Stomach (tissue), 9 donors: ENCODE results near the gene PNPLA8. TPM values are rescaled to one million over a fixed set of nuclear protein-coding genes. Genes with fewer than 3 reads are reported as not detected.
"Not testable (repeated sequence)": the region's sequence is repeated elsewhere in the genome, so short reads cannot be mapped to it uniquely, and the experiment has no call there.

ENCODE experiments used
- DNase-seq, 2 donors: peaks; one replicate each; pipeline versions ENCODE4 v3.0.0 to v3.0.0-alpha.2; 2013 to 2019
- H3K27ac ChIP-seq, 5 donors: fragments of 200-600 bp in 4 of 5; sonication (generic) in 4 of 5; one replicate each; pipeline ENCODE4 v1.5.1; 2013 to 2019; ENCODE audit warnings: mild to moderate bottlenecking in 1 of 5, moderate library complexity in 1 of 5
- H3K27me3 ChIP-seq, 3 donors: fragments of 200-600 bp; sonication (generic); one replicate each; pipeline ENCODE4 v1.5.1; 2017 to 2019; ENCODE audit warnings: mixed run types in 1 of 3
- H3K36me3 ChIP-seq, 4 donors: fragments of 200-600 bp; sonication (generic); 1 replicate in 3 of 4; 2 replicates in 1 of 4; pipeline ENCODE4 v1.5.1; 2016 to 2019
- H3K4me1 ChIP-seq, 4 donors: fragments of 200-600 bp; sonication (generic); one replicate each; pipeline ENCODE4 v1.5.1; 2016 to 2019
- H3K4me3 ChIP-seq, 4 donors: fragments of 200-600 bp; sonication (generic) in 3 of 4; one replicate each; pipeline ENCODE4 v1.5.1; 2016 to 2019; ENCODE audit warnings: mild to moderate bottlenecking in 1 of 4
- H3K9me3 ChIP-seq, 4 donors: fragments of 200-600 bp; sonication (generic); one replicate each; pipeline ENCODE4 v1.5.1; 2016 to 2019
- EP300 ChIP-seq: sonication (generic); formaldehyde crosslinking; IDR thresholded peaks from one replicate; pipeline ENCODE4 v1.6.1; 2017; ENCODE audit warnings: antibody characterized with exemption
- POLR2A ChIP-seq, 4 donors: fragments of 450-650 bp; IDR thresholded peaks; one replicate each; pipeline ENCODE4 v1.6.1; 2016; ENCODE audit warnings: antibody characterized with exemption in 4 of 4, control low read depth in 2 of 4, mild to moderate bottlenecking in 1 of 4, moderate library complexity in 1 of 4
- POLR2AphosphoS5 ChIP-seq, 3 donors: sonication (generic); formaldehyde crosslinking; IDR thresholded peaks; one replicate each; pipeline ENCODE4 v1.6.1; 2016; ENCODE audit warnings: antibody characterized with exemption in 3 of 3
- WGBS, 5 donors: extraction: QIAGEN DNeasy Blood & Tissue Kit in 3 of 5; methylation state at CpG; one replicate each; pipeline versions ENCODE4 v1.1.5 to v1.1.7; 2013 to 2018; 5-methylcytosine and 5-hydroxymethylcytosine counted together
- intact Hi-C: fragments of 100-400 bp; cut with DNase I; formaldehyde crosslinking; loops from one replicate; pipeline ENCODE4 v1.15.1; 2023; ENCODE audit warnings: low total_unique reads
- polyA plus RNA-seq, 3 donors: library from polyadenylated mRNA; stranded (reverse); fragments of 200-250 nt; gene quantifications; one replicate each; pipeline ENCODE4 v1.2.3, GENCODE V29; 2013
- total RNA-seq, 5 donors: library from RNA; depleted of rRNA; stranded (reverse); fragments of >200 nt; gene quantifications; one replicate each; pipeline versions ENCODE4 v1.1.0 to v1.2.3, GENCODE V29; 2014 to 2016
- TF ChIP-seq, protein P1 (sequence below), 7 experiments: fragments of 450-650 bp in 4 of 7; fragments of 200-600 bp in 3 of 7; sonication (generic) in 3 of 7; IDR thresholded peaks; one replicate each; pipeline ENCODE4 v1.5.1; 2016 to 2019; ENCODE audit warnings: antibody characterized with exemption in 7 of 7, control low read depth in 2 of 7, mild to moderate bottlenecking in 1 of 7
- donor health status: healthy with polysubstance abuse.
- donor health status: Bipolar disorder and iron deficiency.
- donor health status: healthy.

The PNPLA8 gene
- total and polyA plus RNA-seq, 8 donors = 0.87 to 43.5 (median 16.7) TPM

- Histone ChIP-seq H3K4me3 (no peak overlapping the region), H3K9me3 (peaks cover 8 to 24% (median 18%) of the 10 kb centered on the region in 4 donors), H3K4me1 (peaks cover 0 to 4% (median 0%) of the 10 kb centered on the region in 4 donors), H3K27me3 (no peaks in the 10 kb centered on the region), H3K27ac (no peak overlapping the region), H3K36me3 (peaks cover 5 to 33% (median 29%) of the 10 kb centered on the region in 4 donors)
- TF ChIP-seq POLR2AphosphoS5 (IDR thresholded peaks at IDR 0.05) = no peak
- no peak for TF ChIP-seq POLR2A (IDR thresholded peaks at IDR 0.05)
- TF ChIP-seq EP300 = no peak
- TF ChIP-seq, protein P1, sequence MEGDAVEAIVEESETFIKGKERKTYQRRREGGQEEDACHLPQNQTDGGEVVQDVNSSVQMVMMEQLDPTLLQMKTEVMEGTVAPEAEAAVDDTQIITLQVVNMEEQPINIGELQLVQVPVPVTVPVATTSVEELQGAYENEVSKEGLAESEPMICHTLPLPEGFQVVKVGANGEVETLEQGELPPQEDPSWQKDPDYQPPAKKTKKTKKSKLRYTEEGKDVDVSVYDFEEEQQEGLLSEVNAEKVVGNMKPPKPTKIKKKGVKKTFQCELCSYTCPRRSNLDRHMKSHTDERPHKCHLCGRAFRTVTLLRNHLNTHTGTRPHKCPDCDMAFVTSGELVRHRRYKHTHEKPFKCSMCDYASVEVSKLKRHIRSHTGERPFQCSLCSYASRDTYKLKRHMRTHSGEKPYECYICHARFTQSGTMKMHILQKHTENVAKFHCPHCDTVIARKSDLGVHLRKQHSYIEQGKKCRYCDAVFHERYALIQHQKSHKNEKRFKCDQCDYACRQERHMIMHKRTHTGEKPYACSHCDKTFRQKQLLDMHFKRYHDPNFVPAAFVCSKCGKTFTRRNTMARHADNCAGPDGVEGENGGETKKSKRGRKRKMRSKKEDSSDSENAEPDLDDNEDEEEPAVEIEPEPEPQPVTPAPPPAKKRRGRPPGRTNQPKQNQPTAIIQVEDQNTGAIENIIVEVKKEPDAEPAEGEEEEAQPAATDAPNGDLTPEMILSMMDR (IDR thresholded peaks at IDR 0.05) = no peak
- intact Hi-C loops = no loop called here
- WGBS, 5 donors = 92 to 96% (median 95%) methylated on average over 4 of the region's 4 CpGs
- DNase-seq = no peak
Observed at GRCh38 chr7:108561047-108561619, 35.2 kb upstream of the PNPLA8 start.

DNA sequence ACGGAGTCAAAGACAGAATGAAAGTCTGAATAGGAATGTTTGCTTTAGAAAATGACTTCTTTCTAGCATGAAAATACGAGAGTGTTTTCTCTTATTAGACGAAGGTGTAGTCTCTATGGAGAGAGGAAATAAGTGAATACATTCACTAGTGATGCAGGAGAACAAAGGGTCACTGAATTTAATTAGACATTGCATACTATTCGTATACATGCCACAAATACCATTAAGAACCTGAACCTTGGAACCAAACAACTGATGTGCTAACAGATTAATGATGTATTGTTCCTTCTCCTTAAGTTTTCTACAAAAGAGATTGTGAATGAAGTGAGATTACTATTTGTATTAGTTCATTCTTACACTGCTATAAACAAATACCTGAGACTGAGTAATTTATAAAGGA is 33.3 kb upstream of the PNPLA8 start:
- intact Hi-C loops = no loop called here
- no peak for DNase-seq

GRCh38 chr7:108557617-108558016 is 31.7 kb upstream of the PNPLA8 start:
- no peak for DNase-seq
- WGBS, 5 donors = 95 to 100% (median 98%) methylated on average over 1 of the region's 1 CpG
- Histone ChIP-seq H3K36me3 (peaks cover 0 to 8% (median 6%) of the 10 kb centered on the region in 4 donors), H3K4me1 (no peaks in the 10 kb centered on the region), H3K27ac (no peak overlapping the region), H3K4me3 (no peak overlapping the region), H3K27me3 (no peaks in the 10 kb centered on the region), H3K9me3 (peaks cover 8 to 29% (median 21%) of the 10 kb centered on the region in 4 donors)
- intact Hi-C loops = no loop called here
- TF ChIP-seq EP300 (no peak), POLR2AphosphoS5 (IDR thresholded peaks at IDR 0.05) (no peak), POLR2A (IDR thresholded peaks at IDR 0.05) (no peak)
- TF ChIP-seq, protein P1 (IDR thresholded peaks at IDR 0.05) = no peak

More for the DNA sequence above, 33.3 kb upstream of the PNPLA8 start:
- Histone ChIP-seq H3K4me3 (no peak overlapping the region), H3K9me3 (peaks cover 8 to 29% (median 21%) of the 10 kb centered on the region in 4 donors), H3K36me3 (peaks cover under 1 to 14% (median 13%) of the 10 kb centered on the region in 4 donors), H3K4me1 (no peaks in the 10 kb centered on the region), H3K27me3 (no peaks in the 10 kb centered on the region), H3K27ac (no peak overlapping the region)
- TF ChIP-seq EP300 = no peak
- WGBS, 5 donors = 60 to 75% (median 63%) methylated on average over 4 of the region's 4 CpGs

DNA sequence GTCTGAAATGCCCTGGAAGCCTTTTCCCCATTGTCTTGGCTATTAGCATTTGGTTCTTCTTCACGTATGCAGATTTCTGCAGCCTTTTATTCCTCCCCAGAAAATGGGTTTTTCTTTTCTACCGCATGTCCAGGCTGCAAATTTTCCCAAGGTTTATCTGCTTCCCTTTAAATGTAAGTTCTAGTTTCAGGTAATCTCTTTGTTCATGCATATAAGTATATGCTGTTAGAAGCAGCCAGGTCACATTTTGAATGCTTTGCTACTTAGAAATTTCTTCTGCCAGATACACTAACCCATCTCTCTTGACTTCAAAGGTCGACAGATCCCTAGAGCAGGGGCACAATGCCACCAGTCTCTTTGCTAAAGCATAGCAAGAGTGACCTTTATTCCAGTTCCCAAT is 31.3 kb upstream of the PNPLA8 start:
- no peak for TF ChIP-seq POLR2A (IDR thresholded peaks at IDR 0.05)
- no peak for TF ChIP-seq EP300
- TF ChIP-seq POLR2AphosphoS5 (IDR thresholded peaks at IDR 0.05) = no peak
- TF ChIP-seq, protein P1 (IDR thresholded peaks at IDR 0.05) = no peak
- WGBS, 5 donors = 95 to 98% (median 98%) methylated on average over 3 of the region's 3 CpGs
- H3K4me1 ChIP-seq = no peaks in the 10 kb centered on the region
- H3K9me3 ChIP-seq = peaks cover 8 to 29% (median 21%) of the 10 kb centered on the region in 4 donors
- no peak overlapping the region for H3K27ac ChIP-seq
- H3K27me3 ChIP-seq = no peaks in the 10 kb centered on the region
- no peak for DNase-seq
- intact Hi-C loops = no loop called here
- H3K36me3 ChIP-seq = peaks cover 0 to 8% (median 6%) of the 10 kb centered on the region in 4 donors
- no peak overlapping the region for H3K4me3 ChIP-seq

DNA sequence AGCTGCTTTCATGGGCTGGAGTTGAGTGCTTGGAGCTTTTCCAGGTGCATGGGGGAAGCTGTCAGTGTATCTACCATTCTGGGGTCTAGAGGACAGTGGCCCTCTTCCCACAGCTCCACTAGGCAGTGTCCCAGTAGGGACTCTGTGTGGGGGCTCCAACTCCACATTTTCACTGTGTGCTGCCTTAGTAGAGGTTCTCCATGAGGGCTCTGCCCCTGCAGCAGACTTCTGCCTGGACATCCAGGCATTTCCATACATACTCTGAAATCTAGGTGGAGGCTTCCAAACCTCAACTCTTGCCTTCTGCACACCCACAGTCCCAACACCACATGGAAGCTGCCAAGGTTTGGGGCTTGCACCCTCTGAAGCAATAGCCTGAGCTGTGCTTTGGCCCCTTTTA is 30.7 kb upstream of the PNPLA8 start:
- peaks cover 8 to 29% (median 21%) of the 10 kb centered on the region in 4 donors for H3K9me3 ChIP-seq
- intact Hi-C loops, H3K36me3 ChIP-seq, H3K4me3 ChIP-seq, H3K4me1 ChIP-seq, DNase-seq, H3K27me3 ChIP-seq, H3K27ac ChIP-seq: not testable (repeated sequence)

- H3K4me3 ChIP-seq, intact Hi-C loops, H3K36me3 ChIP-seq, H3K27me3 ChIP-seq, DNase-seq, H3K9me3 ChIP-seq, H3K27ac ChIP-seq, H3K4me1 ChIP-seq: not testable (repeated sequence)
- 61 to 76% (median 66%) methylated on average over 2 of the region's 2 CpGs for WGBS, 5 donors
Observed at GRCh38 chr7:108548141-108548896, 22.4 kb upstream of the PNPLA8 start.
